GM12892 (cell line): ENCODE results near the gene RRP1. TPM values are rescaled to one million over a fixed set of nuclear protein-coding genes. Genes with fewer than 3 reads are reported as not detected.

ENCODE experiments used
- DNase-seq: peaks from one replicate; pipeline ENCODE4 v3.0.0; 2011; ENCODE audit not compliant: insufficient read length
- FAIRE-seq: peaks from 2 replicates; lab custom pipeline; 2011; peaks lifted over from hg19 to GRCh38; lab: Jason Lieb, UNC
- POLR2A ChIP-seq: IDR thresholded peaks from 2 replicates; pipeline ENCODE4 v1.6.1; 2011; ENCODE audit warnings: low read depth, low read length, control low read depth
- POLR2AphosphoS5 ChIP-seq: IDR thresholded peaks from 2 replicates; pipeline ENCODE4 v1.6.1; 2011; ENCODE audit warnings: low read depth, low read length, control low read depth
- TAF1 ChIP-seq: IDR thresholded peaks from 2 replicates; pipeline ENCODE4 v1.6.1; 2011; ENCODE audit warnings: low read depth, mild to moderate bottlenecking, control low read depth, low read length, borderline replicate concordance
- polyA plus RNA-seq: library from polyadenylated mRNA; unstranded; fragments of >200 nt; gene quantifications from one replicate; pipeline ENCODE4 v1.2.1, GENCODE V29; 2012; ENCODE audit warnings: missing spikeins, inconsistent platforms; ENCODE audit not compliant: missing spikeins

The RRP1 gene, protein sequence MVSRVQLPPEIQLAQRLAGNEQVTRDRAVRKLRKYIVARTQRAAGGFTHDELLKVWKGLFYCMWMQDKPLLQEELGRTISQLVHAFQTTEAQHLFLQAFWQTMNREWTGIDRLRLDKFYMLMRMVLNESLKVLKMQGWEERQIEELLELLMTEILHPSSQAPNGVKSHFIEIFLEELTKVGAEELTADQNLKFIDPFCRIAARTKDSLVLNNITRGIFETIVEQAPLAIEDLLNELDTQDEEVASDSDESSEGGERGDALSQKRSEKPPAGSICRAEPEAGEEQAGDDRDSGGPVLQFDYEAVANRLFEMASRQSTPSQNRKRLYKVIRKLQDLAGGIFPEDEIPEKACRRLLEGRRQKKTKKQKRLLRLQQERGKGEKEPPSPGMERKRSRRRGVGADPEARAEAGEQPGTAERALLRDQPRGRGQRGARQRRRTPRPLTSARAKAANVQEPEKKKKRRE
- polyA plus RNA-seq, result 26.7 TPM

DNA sequence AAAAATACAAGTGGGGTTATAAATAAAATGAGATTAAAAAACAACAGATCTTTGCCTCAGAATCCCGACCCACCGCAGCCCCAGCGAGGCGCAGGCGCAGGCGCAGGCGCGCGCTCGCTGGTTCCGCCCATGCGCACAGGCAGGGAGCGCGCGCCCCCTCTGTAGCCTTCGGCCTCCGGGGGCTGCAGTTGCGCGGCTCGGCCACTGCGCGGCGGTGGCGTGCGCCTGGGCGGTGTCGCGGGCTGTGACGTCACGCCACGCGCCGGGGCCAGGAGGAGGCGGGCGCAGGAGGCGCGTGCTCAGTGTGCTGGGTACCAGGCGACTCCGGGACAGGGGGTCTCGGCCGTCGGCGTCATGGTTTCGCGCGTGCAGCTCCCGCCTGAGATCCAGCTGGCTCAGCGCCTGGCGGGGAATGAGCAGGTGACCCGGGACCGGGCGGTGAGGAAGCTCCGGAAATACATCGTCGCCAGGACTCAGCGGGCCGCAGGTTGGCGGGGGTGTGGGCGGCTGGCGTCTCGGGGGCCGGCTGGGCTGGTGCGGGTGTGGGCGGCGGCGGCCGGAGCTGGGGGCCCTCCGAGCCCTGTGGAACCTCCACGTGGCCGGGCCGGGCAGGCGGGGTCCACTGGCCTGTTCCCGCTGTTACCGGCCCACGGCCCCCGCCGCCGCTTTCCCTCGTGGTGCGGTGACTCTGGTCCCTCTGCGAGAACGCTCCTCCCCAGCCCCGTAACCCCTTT, at the start of gene RRP1:
RRP1 (plus strand) TSS at position 302 of the 734 bp plus-strand sequence; CDS start at position 355, 53 bp downstream.
- DNase-seq, result peak; percentile 96
- TF ChIP-seq POLR2AphosphoS5 (peak; percentile 80), TAF1 (no peak; the same call in 1 of the 2 replicates), POLR2A (peak; percentile 87)
- FAIRE-seq, result peak; percentile 98

DNA sequence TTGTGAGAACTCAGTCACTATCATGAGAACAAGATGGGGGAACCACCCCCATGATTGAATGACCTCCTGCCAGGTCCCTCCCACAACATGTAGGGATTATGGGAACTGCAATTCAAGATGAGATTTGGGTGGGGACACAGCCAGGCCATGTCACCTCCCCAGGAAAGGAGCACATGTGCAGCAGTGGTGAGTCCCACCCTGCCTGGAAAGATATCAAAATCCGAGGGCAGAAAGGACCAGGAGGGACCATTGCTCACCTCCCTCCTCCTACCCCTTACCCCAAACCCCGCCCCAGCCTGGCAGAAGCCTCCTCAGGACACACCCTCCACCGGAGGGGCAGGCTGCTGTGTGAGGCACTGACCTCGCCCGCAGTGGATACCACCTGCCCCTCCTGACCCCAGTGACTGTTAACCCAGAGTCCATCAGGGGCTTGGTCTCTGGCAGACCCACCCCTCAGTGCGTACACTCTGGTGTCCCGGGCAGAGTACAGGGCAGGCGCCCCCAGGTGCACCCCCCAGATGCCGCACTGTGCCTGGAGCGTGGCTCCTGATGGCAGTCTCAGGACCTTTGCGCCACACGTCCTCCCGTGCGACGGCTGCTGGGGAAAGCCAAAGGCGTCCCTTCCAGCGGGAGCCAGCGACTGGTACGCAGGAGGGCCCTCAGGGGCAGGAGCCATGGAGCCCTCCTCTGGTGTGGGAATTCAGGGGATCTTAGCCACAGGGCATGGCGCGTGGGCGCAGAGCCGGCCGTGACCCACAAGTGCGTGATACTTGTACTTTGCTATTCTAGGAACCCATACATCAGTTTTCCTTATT, 49.5 kb upstream of the RRP1 start:
- no peak for DNase-seq
- no peak for FAIRE-seq

DNA sequence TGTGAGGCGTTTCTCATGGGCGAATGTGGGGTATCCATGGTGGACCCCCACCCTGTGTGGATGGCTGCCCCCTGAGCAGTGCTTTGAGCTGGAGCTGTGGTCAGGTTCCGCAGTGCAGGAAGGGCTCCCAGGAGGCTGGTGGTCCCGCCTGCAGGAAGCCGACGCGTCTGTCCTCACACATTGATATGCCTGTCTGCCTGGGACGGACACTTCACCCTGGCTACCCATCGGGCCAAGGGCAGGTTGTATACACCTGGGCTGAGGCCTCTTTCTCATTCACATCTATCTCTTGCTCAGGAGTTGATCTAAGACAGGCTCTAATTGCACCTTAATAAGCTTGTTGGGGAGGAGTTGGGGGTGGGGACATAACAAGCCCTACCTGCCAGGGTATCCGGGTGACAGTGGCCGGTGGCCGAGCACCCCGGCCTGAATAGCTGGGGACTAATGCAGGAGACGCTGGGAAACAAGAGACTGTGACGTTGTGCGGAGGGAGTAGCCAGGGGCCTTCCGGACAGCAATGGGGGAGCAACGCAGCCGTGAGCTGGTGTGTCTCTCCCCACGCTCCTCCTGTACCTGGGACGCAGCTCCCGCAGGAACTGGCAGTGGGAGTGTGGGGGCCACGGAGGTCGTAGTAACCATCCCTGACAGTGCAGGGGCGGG, 48.8 kb upstream of the RRP1 start:
- TF ChIP-seq POLR2AphosphoS5 (no peak), POLR2A (no peak), TAF1 (no peak)
- DNase-seq (no peak), FAIRE-seq (no peak)

More for the DNA sequence above, 49.5 kb upstream of the RRP1 start:
- TF ChIP-seq TAF1, result no peak

DNA sequence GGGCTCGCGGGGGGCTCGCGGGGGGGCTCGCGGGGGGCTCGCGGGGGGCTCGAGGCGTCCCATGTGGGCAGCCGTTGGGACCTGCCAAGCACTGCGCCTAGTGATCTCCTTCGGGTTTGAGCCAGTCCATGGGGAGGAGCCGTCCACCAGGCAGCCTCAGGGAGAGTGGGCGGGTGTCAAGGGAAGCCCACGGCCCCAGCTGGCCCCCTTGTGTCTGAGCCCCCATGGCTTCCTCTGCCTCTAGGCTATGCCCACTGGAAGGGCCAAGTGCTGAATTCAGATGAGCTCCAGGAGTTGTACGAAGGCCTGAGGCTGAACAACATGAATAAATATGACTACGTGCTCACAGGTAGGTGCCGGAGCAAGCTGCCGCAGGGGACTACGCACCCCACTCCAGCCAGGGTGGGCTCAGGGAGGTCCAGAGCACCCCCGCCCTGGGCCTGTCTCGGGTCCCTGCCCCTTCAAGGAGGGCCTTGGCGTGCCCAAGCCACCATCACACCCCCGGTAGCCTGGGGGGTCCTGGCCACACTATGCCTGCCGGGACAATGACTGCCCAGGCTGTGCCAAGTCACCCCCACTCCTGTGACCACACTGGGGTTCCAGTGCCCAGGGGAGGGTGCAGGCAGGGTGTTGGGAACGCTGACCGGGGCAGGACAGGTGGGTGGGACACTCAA, 47.8 kb upstream of the RRP1 start:
- FAIRE-seq, result no peak
- TF ChIP-seq POLR2AphosphoS5 (no peak), POLR2A (no peak), TAF1 (no peak)

DNA sequence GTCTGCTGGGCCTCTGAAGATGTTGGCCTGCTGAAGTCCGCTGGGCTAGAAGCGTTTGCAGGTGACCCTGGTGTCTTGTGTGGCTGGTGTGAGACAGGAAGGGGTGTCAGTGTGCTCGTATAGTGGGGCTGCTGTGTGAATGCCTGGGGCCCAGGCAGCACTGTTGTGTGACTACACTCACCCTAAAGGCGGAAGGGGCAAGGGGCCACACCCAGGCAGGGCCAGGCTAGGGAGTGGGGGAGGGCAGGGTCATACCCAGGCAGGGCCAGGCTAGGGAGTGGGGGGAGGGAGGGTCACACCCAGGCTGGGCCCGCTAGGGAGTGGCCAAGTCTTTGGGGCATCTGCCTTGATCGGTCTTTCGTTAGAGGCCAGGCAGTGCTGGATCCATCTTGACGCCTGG, 45.4 kb upstream of the RRP1 start:
- TF ChIP-seq POLR2AphosphoS5 (no peak), POLR2A (no peak), TAF1 (no peak)
- FAIRE-seq (no peak), DNase-seq (no peak)

More for the DNA sequence above, 47.8 kb upstream of the RRP1 start:
- DNase-seq, result no peak

DNA sequence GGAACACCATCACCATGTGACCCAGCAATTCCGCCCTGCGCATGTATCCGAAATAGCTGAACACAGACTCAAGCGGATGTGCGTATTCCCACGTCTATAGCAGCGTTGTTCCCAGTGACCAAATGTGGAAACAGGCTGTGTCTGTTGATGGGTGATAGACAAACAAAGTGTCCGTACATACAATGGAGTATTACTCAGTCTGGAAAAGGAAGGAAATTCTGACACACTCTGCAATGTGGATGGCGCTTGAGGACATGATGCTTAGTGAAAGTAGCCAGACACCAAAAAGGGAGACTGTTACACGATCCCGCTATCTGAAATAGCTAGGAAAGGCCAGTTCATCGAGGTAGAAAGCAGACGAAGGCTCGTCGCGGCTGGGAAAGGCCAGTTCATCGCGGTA, 44.7 kb upstream of the RRP1 start:
- FAIRE-seq, result no peak
- TF ChIP-seq POLR2A (no peak), TAF1 (no peak), POLR2AphosphoS5 (no peak)
- no peak for DNase-seq

DNA sequence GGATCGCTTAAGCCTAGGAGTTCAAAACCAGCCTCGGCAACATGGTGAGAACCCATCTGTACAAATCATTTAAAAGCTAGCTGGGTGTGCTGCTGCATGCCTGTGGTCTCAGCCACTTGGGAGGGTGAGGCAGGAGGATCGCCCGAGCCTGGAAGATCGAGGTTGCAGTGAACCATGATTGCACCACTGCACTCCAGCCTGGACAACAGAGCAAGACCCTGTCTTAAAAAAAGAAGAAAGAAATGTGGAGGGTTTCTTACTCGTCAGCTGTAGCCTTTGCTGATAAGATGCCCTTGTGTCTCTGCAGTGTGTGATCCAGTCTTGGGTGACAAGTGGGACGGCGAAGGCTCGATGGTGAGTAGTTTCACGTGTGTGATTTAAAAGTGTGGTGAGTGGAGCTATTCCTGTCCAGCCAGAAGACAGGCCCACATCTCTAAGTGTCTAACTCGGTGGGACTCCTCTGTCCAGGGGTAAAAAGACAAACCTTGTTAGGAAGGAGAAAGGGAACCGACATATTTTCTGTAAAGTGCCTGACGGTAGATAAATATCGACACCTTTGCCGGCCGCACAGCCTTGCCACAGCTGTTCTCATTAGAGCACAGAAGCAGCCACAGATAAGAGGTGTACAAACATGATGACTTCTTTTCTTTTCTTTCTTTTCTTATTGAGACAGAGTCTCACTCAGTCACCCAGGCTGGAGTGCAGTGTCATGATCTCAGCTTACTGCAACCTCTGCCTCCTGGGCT, 43.4 kb upstream of the RRP1 start:
- FAIRE-seq (no peak), DNase-seq (no peak)
- no peak for TF ChIP-seq POLR2A
- no peak for TF ChIP-seq POLR2AphosphoS5
- no peak for TF ChIP-seq TAF1

DNA sequence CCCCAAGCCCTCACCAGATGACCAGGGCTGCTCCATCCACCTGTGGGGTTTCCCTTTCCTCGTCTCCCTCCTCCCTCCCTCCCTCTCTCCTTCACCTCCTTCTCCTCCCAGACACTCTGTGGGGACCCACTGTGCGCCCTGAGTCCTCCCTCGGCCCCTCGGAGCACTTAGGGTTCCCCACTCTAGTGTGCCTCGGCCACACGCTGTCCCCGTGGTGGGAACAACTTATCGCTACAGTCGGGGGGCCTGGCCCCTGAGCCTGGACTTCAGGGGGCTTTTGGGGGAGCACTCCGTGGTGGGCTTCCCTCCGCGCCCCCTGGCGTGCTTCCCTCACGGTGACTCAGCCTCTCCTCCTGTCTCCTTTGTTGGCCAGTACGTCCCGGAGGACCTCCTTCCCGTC, 40.8 kb upstream of the RRP1 start:
- no peak for TF ChIP-seq TAF1
- TF ChIP-seq POLR2A, result no peak
- TF ChIP-seq POLR2AphosphoS5, result no peak
- no peak for DNase-seq
- no peak for FAIRE-seq

DNA sequence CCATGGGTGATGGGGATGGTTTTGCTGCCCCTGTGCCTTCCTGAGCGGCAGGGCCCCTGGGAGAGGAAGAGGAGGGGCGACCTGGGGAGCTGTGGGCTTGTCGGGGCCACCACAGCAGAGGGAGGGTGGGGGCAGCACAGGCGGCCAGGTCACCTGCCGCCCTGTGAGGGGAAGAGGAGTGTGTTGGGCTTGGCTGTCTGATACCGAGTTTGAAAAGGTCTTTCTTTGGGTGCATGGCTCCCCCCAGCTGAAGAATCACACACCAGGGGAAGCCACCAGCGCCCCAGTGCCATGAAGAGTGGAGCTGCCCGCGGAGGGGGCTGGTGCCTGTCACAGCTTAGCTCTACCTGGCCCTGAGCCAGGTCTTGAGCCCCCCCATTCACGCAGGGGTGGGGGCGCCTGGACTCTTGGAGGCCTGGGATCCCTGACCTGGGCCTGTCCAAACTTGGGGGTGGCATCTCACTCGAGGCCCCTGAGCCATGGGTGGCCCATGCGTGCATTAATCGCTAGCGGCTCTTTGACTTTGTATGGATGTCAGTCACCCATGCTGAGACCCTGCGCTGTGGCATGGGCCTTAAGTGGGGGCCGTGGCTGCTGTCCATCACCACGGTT, 39.6 kb upstream of the RRP1 start:
- TF ChIP-seq TAF1 (no peak), POLR2A (no peak), POLR2AphosphoS5 (no peak)
- no peak for DNase-seq
- FAIRE-seq, result no peak
